ENCODE results near the gene WIPF3.

The WIPF3 gene

GRCh38 chr7:29864656-29865055, 58.3 kb downstream of the WIPF3 start:
- DNase-seq = no peak
- in situ Hi-C loops (cut with HindIII; ENCODE audit: low pct_ligation_motif_present, low pct_unique_long_range_greater_than_20kb, low sequenced_read_pairs) = no loop called here

GRCh38 chr7:29865526-29865925, 59.2 kb downstream of the WIPF3 start:
- in situ Hi-C loops (cut with HindIII; ENCODE audit: low pct_ligation_motif_present, low pct_unique_long_range_greater_than_20kb, low sequenced_read_pairs) = no loop called here
- DNase-seq = peak; percentile 25

GRCh38 chr7:29866490-29866930, 60.2 kb downstream of the WIPF3 start:
- no peak for DNase-seq
- in situ Hi-C loops (cut with HindIII; ENCODE audit: low pct_ligation_motif_present, low pct_unique_long_range_greater_than_20kb, low sequenced_read_pairs) = no loop called here

- no peak for DNase-seq
- in situ Hi-C loops (cut with HindIII; ENCODE audit: low pct_ligation_motif_present, low pct_unique_long_range_greater_than_20kb, low sequenced_read_pairs) = no loop called here
Measured at GRCh38 chr7:29871787-29872398, 65.6 kb downstream of the WIPF3 start.

GRCh38 chr7:29873644-29874294, 67.5 kb downstream of the WIPF3 start:
- DNase-seq = no peak
- in situ Hi-C loops (cut with HindIII; ENCODE audit: low pct_ligation_motif_present, low pct_unique_long_range_greater_than_20kb, low sequenced_read_pairs) = no loop called here

GRCh38 chr7:29875741-29876140, 69.4 kb downstream of the WIPF3 start:
- in situ Hi-C loops (cut with HindIII; ENCODE audit: low pct_ligation_motif_present, low pct_unique_long_range_greater_than_20kb, low sequenced_read_pairs) = no loop called here
- no peak for DNase-seq

GRCh38 chr7:29877196-29877595, 70.9 kb downstream of the WIPF3 start:
- no peak for DNase-seq
- in situ Hi-C loops (cut with HindIII; ENCODE audit: low pct_ligation_motif_present, low pct_unique_long_range_greater_than_20kb, low sequenced_read_pairs) = no loop called here

- DNase-seq = peak; percentile 67
Measured at GRCh38 chr7:29878081-29878688, 71.9 kb downstream of the WIPF3 start.

GRCh38 chr7:29879609-29880008, 73.3 kb downstream of the WIPF3 start:
- in situ Hi-C loops (cut with HindIII; ENCODE audit: low pct_ligation_motif_present, low pct_unique_long_range_greater_than_20kb, low sequenced_read_pairs) = no loop called here
- no peak for DNase-seq

More at GRCh38 chr7:29878081-29878688, 71.9 kb downstream of the WIPF3 start:
- in situ Hi-C loops (cut with HindIII; ENCODE audit: low pct_ligation_motif_present, low pct_unique_long_range_greater_than_20kb, low sequenced_read_pairs) = no loop called here

GRCh38 chr7:29881724-29882123, 75.4 kb downstream of the WIPF3 start:
- no peak for DNase-seq
- in situ Hi-C loops (cut with HindIII; ENCODE audit: low pct_ligation_motif_present, low pct_unique_long_range_greater_than_20kb, low sequenced_read_pairs) = no loop called here

GRCh38 chr7:29882481-29882880, 76.2 kb downstream of the WIPF3 start:
- in situ Hi-C loops (cut with HindIII; ENCODE audit: low pct_ligation_motif_present, low pct_unique_long_range_greater_than_20kb, low sequenced_read_pairs) = no loop called here
- no peak for DNase-seq

- in situ Hi-C loops (cut with HindIII; ENCODE audit: low pct_ligation_motif_present, low pct_unique_long_range_greater_than_20kb, low sequenced_read_pairs) = no loop called here
- DNase-seq = no peak
Measured at GRCh38 chr7:29883462-29884398, 77.4 kb downstream of the WIPF3 start.

GRCh38 chr7:29884399-29885272, 78.3 kb downstream of the WIPF3 start:
- no peak for DNase-seq
- in situ Hi-C loops (cut with HindIII; ENCODE audit: low pct_ligation_motif_present, low pct_unique_long_range_greater_than_20kb, low sequenced_read_pairs) = no loop called here

- in situ Hi-C loops (cut with HindIII; ENCODE audit: low pct_ligation_motif_present, low pct_unique_long_range_greater_than_20kb, low sequenced_read_pairs) = no loop called here
- DNase-seq = no peak
Measured at GRCh38 chr7:29885626-29886025, 79.3 kb downstream of the WIPF3 start.

GRCh38 chr7:29886827-29887226, 80.5 kb downstream of the WIPF3 start:
- DNase-seq = no peak
- in situ Hi-C loops (cut with HindIII; ENCODE audit: low pct_ligation_motif_present, low pct_unique_long_range_greater_than_20kb, low sequenced_read_pairs) = no loop called here

GRCh38 chr7:29888006-29888405, 81.7 kb downstream of the WIPF3 start:
- DNase-seq = no peak
- in situ Hi-C loops (cut with HindIII; ENCODE audit: low pct_ligation_motif_present, low pct_unique_long_range_greater_than_20kb, low sequenced_read_pairs) = no loop called here

GRCh38 chr7:29889288-29889687, 83.0 kb downstream of the WIPF3 start:
- no peak for DNase-seq
- in situ Hi-C loops (cut with HindIII; ENCODE audit: low pct_ligation_motif_present, low pct_unique_long_range_greater_than_20kb, low sequenced_read_pairs) = no loop called here

GRCh38 chr7:29890251-29890650, 83.9 kb downstream of the WIPF3 start:
- no peak for DNase-seq
- in situ Hi-C loops (cut with HindIII; ENCODE audit: low pct_ligation_motif_present, low pct_unique_long_range_greater_than_20kb, low sequenced_read_pairs) = no loop called here

Data from ACHN (cell line).